DMS114 treated with DMSO at 0.1 percent for 48 hours (cell line): ENCODE measurements around the gene ARHGEF10L.
A peak's percentile ranks its signal among the peaks of the same experiment; 100 is the strongest.

ENCODE experiments used
- DNase-seq: peaks from one replicate; lab custom pipeline; 2025; ENCODE audit not compliant: unreplicated experiment; lab: John Stamatoyannopoulos, UW

ARHGEF10L gene

GRCh38 chr1:17696417-17697301, 157.2 kb downstream of the ARHGEF10L start:
- DNase-seq: peak; percentile 22

- no peak for DNase-seq
Observed at GRCh38 chr1:17697458-17697857, 158.0 kb downstream of the ARHGEF10L start.

GRCh38 chr1:17699581-17699980, 160.1 kb downstream of the ARHGEF10L start:
- DNase-seq: no peak

- DNase-seq: no peak
Observed at GRCh38 chr1:17700945-17701810, 161.7 kb downstream of the ARHGEF10L start.

GRCh38 chr1:17704176-17704575, 164.7 kb downstream of the ARHGEF10L start:
- no peak for DNase-seq

GRCh38 chr1:17706445-17706844, 166.9 kb downstream of the ARHGEF10L start:
- DNase-seq: no peak

- DNase-seq: no peak
Observed at GRCh38 chr1:17709981-17710380, 170.5 kb downstream of the ARHGEF10L start.

- no peak for DNase-seq
Observed at GRCh38 chr1:17710889-17711576, 171.5 kb downstream of the ARHGEF10L start.

GRCh38 chr1:17711577-17711910, 172.0 kb downstream of the ARHGEF10L start:
- DNase-seq: no peak

GRCh38 chr1:17711941-17712340, 172.4 kb downstream of the ARHGEF10L start:
- no peak for DNase-seq

- no peak for DNase-seq
Observed at GRCh38 chr1:17713993-17714392, 174.5 kb downstream of the ARHGEF10L start.

GRCh38 chr1:17717594-17718535, 178.4 kb downstream of the ARHGEF10L start:
- DNase-seq: no peak

- DNase-seq: no peak
Observed at GRCh38 chr1:17719874-17720273, 180.4 kb downstream of the ARHGEF10L start.

- DNase-seq: no peak
Observed at GRCh38 chr1:17721444-17721843, 181.9 kb downstream of the ARHGEF10L start.

- DNase-seq: no peak
Observed at GRCh38 chr1:17723684-17724083, 184.2 kb downstream of the ARHGEF10L start.

- DNase-seq: no peak
Observed at GRCh38 chr1:17724150-17724549, 184.7 kb downstream of the ARHGEF10L start.

GRCh38 chr1:17725084-17725719, 185.7 kb downstream of the ARHGEF10L start:
- DNase-seq: no peak

- DNase-seq: no peak
Observed at GRCh38 chr1:17725811-17726582, 186.5 kb downstream of the ARHGEF10L start.

- no peak for DNase-seq
Observed at GRCh38 chr1:17728123-17728712, 188.7 kb downstream of the ARHGEF10L start.
